GM23338 (cell line): Measurements from ENCODE around the gene MPP1.

Experiments
- CREB1 ChIP-seq: fragments of 250-450 bp; sonication (Bioruptor Pico); IDR thresholded peaks from 2 replicates; pipeline ENCODE4 v1.5.0; 2020; ENCODE audit warnings: low read depth, mild to moderate bottlenecking, moderate library complexity
- EZH2 ChIP-seq: fragments of 200-600 bp; sonication (generic); IDR thresholded peaks from one replicate; pipeline ENCODE4 v1.8.0; 2017; ENCODE audit warnings: antibody characterized with exemption, mild to moderate bottlenecking, low read depth; ENCODE audit not compliant: unreplicated experiment
- EZH2phosphoT487 ChIP-seq: fragments of 200-600 bp; sonication (generic); IDR thresholded peaks from one replicate; pipeline ENCODE4 v1.8.1; 2018; ENCODE audit warnings: antibody characterized with exemption; ENCODE audit not compliant: unreplicated experiment
- JUNB ChIP-seq: IDR thresholded peaks from one replicate; pipeline ENCODE4 v1.6.1; 2016; ENCODE audit warnings: antibody characterized with exemption; ENCODE audit not compliant: unreplicated experiment
- TF ChIP-seq, protein P1 (sequence below), 2 experiments: fragments of 200-600 bp in 1 of 2; sonication (generic) in 1 of 2; conservative IDR thresholded peaks; 2 replicates each; pipeline versions ENCODE4 v1.5.1 to v1.6.1; 2016 to 2017; ENCODE audit warnings: antibody characterized with exemption in 2 of 2, low read depth in 2 of 2, mild to moderate bottlenecking in 2 of 2, moderate library complexity in 1 of 2
- TF ChIP-seq, protein P2 (sequence below): IDR thresholded peaks from one replicate; pipeline ENCODE4 v1.6.1; 2018; ENCODE audit warnings: antibody characterized with exemption; ENCODE audit not compliant: unreplicated experiment

GRCh38 chrX:154834562-154834961 lies 29.3 kb upstream of the MPP1 start, which contains the start of gene SMIM9:
- TF ChIP-seq, protein P1, sequence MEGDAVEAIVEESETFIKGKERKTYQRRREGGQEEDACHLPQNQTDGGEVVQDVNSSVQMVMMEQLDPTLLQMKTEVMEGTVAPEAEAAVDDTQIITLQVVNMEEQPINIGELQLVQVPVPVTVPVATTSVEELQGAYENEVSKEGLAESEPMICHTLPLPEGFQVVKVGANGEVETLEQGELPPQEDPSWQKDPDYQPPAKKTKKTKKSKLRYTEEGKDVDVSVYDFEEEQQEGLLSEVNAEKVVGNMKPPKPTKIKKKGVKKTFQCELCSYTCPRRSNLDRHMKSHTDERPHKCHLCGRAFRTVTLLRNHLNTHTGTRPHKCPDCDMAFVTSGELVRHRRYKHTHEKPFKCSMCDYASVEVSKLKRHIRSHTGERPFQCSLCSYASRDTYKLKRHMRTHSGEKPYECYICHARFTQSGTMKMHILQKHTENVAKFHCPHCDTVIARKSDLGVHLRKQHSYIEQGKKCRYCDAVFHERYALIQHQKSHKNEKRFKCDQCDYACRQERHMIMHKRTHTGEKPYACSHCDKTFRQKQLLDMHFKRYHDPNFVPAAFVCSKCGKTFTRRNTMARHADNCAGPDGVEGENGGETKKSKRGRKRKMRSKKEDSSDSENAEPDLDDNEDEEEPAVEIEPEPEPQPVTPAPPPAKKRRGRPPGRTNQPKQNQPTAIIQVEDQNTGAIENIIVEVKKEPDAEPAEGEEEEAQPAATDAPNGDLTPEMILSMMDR (conservative IDR thresholded peaks at IDR 0.05; ENCODE audit: low read depth in 2 of 2) = no peak
- TF ChIP-seq CREB1 (no peak), JUNB (no peak), EZH2 (no peak), EZH2phosphoT487 (no peak)
- TF ChIP-seq, protein P2, sequence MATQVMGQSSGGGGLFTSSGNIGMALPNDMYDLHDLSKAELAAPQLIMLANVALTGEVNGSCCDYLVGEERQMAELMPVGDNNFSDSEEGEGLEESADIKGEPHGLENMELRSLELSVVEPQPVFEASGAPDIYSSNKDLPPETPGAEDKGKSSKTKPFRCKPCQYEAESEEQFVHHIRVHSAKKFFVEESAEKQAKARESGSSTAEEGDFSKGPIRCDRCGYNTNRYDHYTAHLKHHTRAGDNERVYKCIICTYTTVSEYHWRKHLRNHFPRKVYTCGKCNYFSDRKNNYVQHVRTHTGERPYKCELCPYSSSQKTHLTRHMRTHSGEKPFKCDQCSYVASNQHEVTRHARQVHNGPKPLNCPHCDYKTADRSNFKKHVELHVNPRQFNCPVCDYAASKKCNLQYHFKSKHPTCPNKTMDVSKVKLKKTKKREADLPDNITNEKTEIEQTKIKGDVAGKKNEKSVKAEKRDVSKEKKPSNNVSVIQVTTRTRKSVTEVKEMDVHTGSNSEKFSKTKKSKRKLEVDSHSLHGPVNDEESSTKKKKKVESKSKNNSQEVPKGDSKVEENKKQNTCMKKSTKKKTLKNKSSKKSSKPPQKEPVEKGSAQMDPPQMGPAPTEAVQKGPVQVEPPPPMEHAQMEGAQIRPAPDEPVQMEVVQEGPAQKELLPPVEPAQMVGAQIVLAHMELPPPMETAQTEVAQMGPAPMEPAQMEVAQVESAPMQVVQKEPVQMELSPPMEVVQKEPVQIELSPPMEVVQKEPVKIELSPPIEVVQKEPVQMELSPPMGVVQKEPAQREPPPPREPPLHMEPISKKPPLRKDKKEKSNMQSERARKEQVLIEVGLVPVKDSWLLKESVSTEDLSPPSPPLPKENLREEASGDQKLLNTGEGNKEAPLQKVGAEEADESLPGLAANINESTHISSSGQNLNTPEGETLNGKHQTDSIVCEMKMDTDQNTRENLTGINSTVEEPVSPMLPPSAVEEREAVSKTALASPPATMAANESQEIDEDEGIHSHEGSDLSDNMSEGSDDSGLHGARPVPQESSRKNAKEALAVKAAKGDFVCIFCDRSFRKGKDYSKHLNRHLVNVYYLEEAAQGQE = no peak
